MV-4-11 (cell line): ENCODE data around the gene C12orf42.
"Not testable (repeated sequence)": the region's sequence is repeated elsewhere in the genome, so short reads cannot be mapped to it uniquely, and the experiment has no call there.

Experiments used
- DNase-seq: peaks from one replicate; lab custom pipeline; 2025; lab: John Stamatoyannopoulos, UW

The C12orf42 gene

DNA sequence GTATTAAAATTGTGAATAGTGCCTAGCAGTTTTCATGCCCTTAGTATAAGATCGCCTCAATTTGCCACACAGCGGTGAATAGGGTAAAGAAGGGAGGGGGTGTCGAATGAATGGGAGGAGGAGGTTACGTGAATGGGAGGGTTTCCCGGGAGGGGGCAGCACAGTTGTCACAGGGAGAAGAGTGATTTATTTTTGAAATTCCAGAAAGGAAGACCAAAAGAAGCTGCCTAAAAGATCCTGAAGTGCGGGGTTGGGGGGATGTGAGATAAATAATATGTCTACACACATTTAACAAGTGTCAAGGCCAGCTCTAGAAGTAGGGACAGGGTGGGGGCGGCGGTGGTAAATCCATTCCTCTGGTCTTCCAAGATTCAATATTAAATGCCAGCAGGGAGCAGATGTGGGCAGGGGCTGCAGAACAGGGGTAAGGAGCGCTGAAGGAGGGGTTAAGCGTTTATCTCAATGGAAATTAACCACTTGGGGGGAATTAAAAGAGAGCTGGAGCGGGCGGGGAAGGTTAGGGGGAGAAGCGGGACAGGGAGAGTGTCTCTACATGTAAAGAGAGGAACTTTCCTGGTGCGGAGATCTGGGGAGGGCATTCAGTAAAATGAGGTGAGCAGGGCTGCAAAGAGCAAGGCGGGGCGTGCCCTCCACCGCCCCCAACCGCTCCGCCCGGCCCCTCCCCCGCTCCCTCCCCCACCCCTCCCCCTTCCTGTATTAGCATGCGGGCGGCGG is 867 bp downstream of the C12orf42 start:
- no peak for DNase-seq

DNA sequence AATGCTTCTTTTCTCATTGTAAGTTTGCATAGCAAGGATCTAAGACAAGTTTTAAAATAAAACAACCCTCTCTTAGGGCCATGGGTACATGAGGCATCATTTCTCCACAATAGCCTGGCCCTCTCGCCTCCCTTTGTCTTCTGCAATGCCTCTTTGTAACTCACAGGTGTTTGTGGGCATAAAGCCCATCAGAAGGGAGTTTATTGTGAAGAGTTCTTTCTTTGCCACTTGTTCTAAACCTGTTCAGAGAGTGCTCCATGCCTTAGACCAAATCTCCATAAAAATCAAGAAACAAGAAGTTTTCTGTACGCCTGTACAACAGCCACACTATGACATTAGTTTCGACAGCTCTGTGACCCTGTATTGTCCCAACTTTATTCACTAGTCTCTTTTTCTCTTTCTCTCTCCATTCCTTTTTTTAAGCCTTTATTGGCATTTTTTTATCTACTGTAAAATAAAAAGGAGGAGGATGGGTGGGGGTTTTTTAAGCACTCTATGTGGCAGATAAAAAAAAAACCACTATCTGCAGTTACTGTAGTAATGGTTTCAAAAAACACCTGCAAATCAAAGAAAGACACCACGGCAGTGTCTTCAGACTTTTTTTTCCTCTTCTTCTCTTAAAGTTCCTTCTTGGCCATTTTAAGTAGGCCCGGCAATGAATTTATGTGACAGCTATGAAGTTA is 1.6 kb downstream of the C12orf42 start:
- no peak for DNase-seq

DNA sequence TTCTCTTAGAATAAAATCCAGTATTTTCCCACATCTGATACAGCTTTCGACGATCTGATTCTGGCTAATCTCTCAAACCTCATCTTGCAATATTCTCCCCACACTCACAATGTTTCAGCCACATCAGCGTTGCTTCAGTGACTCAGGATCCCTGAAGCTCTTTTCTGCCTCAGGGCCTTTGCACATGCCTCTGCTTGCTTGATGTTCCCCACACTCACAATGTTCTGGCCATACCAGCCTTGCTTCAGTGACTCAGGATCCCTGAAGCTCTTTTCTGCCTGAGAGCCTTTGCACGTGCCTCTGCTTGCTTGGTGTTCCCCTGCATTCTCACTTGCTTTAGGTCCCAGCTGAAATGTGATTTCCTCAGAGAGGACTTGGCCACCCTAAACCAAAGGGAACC is 2.6 kb downstream of the C12orf42 start:
- DNase-seq = no peak

DNA sequence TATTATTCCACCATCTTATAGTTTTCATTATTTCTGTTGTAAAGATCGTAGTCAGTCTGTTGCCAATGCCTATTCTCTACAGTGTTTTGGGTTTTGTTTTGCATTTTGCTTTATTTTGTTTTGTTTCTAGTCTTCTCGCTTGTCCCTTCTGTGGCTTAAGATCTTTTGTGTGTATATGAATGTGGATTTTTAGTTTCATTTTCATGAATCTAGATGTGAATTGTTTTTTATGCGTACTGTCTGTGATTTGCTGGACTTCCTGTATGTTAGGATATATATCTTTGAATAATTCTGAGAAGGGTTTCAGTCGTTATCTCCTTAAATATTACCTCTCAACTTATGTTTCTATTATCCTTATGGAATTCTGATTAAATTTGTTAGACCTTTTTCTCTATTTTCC is 13.4 kb downstream of the C12orf42 start:
- no peak for DNase-seq

DNA sequence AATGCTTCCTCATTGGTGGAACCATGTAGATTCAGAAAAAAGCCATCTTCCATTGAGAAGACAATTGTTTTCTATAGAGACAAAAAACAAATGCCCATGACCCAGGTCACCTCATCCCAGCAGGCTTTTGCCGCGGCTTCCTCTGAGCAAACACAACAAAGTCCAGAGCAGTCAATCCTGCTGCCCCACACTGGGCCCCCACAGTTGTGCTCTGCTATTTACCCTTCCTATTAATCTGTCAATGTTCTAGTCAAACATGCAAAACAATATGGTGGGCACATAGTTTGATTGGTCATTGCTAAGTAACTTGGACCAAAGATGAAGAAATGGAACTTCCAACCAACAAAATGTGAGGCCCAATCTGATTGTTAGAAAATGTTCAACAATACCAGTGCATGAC is 20.7 kb downstream of the C12orf42 start:
- no peak for DNase-seq

DNA sequence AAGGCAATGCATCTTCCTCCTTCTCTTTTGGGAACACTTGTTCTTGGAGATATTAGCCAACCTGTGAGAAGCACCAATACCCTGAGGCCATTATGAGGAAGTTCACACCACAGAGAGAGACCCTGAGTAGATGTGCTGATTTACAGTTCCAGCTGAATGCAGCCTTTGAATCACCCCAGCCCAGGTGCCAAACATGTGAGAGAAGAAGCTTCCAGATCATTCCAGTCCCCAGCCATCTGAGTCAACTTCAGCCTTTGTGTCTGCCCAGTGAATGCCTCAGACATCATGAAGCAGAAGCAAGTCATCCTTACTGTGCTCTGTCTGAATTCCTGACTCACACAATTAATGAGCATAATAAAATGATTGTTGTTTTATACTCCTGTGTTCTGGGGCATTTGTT is 25.1 kb downstream of the C12orf42 start:
- no peak for DNase-seq

DNA sequence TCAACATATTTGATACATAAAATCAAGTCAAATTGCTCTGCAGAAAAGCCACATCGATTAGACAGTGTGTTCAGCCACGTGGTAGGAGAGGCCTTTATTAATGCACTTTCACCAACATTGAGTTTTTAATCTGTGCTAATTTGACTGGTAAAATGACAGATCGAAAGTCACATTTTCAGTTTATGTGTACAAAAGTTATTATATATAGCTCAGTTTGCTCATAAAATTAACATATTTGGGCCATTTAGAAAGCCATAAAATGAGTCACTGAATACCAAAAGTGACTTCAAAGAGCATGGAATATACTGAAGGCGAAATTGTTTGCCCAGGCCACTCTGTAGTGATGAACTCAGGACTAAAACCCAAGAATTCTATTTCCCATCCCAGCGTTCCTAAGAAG is 26.0 kb downstream of the C12orf42 start:
- DNase-seq = no peak

DNA sequence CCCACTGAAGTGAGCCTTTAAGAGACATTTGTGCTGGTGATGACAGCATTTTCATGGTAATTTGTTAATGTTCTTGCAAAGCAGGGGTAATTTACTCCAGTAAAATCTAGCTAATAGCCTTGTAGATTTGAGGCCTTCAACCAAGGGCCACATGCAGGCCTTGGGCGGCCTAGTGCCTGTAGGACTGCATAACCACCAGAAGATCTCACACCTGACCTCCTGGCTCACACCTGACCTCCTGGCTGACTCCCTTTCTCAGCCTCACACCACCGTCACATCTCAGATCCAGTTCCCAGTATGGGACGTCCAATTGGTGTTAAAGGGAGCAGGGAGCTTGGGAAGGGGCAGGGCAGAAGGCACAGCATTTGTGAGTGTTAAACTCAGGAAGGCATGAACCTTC is 26.9 kb downstream of the C12orf42 start:
- DNase-seq = no peak

DNA sequence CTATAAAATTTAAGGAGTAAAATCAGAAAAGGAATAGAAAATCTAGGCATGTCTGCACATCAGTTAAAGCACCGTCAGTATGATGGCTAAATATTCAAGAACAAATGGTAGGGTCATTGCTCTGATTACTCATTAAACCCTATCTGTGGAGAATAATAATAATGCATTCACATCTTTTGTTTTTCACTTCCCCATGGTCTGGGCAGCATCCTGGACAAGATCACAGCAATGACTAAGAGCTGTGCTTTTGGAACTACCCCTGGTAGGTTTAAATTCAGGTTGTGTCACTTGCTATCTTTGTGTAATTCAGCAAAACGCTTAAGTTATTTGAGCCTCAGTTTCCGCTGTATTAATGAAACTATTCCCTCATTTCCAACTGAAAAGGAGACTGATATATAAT is 33.1 kb downstream of the C12orf42 start:
- peak; percentile 4 for DNase-seq

DNA sequence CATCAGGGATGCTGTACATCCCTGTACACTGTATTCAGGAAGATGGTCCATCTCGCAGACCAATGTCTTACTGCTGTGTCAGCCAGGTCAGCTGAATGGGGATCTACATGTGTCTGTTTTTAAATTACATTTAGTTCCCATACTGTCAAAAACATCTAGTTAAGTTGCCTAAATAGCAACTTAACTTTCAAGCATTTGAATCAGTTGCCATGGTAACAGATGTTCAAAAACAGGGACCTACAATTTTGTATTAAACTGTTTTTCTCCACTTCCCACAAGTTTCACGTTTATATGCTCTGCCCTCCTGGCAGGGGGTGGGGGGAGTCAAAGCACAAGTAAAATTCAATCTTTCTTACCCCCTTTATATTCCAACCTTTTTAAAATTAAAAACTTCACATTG is 38.3 kb downstream of the C12orf42 start:
- no peak for DNase-seq

DNA sequence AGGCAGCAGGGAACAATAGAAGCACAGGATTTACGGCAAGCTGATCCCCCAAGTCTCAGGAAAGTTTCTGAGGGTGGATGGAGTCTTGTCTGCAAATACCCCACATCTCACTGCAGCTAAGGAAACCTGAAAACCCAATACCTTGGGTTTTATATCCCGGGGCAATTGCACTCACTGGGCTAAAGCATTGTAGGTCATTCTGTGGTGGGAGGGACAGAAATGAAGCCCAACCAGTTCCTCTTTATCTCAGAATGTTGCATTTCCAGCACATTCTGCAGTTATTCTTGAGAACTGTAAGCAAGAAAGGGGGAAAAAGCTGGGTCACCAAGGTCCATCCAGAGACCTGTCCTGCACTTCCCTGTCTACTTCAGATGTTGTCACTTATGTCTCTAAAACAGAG is 39.8 kb downstream of the C12orf42 start:
- DNase-seq = peak; percentile 50

DNA sequence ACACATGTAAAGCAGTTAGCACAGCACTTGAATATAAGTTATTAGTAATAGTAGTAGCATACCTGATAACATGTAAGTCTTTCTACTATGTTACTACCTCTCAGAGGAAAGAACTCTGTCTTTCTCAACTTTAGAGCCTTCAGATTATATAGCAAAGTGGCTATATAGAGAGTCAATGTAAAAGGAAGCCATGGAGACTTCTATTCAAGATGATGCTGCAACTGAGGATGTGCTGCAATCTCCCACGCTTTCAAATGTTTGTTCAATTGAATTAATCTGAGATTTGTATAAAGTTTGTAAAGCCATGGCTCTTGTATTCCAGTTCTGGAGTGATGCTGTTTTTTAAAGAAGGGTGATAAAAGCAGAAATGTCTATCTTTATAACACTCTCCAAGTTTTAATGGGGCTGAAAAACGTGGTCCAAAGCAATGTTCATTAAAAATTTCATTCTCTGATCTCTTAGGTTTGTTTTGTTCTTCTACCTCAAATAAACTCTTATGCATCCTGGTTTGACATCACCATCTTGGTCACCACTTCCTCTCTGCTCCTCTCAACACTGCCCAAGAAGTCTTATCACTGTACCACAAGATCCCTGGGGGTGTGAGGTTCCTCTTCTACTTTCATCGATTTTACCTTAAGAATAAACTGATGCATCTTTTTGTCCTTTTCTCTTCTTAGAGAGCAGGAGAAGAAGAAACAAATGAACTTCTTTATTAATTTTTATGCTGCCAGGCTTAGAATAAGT is 40.6 kb downstream of the C12orf42 start:
- peak; percentile 87 for DNase-seq

DNA sequence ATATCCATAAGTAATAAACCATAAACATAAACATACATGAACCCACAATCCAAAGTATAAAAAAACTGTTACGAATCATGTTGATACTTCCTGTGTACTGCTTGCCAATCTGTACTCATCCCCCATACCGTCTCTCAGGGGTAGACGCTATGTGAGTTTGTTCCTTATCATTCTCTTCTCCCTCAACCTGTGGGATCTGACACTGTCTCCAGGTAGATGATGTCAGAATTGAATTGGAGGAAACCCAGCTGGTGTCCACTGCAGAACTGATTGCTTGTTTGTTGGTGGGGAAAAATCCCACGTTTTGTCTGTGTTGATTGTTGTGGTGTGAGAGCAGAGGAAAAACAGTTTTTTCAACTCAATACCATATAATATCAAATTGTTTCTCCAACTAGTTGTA is 50.8 kb downstream of the C12orf42 start:
- DNase-seq = no peak

DNA sequence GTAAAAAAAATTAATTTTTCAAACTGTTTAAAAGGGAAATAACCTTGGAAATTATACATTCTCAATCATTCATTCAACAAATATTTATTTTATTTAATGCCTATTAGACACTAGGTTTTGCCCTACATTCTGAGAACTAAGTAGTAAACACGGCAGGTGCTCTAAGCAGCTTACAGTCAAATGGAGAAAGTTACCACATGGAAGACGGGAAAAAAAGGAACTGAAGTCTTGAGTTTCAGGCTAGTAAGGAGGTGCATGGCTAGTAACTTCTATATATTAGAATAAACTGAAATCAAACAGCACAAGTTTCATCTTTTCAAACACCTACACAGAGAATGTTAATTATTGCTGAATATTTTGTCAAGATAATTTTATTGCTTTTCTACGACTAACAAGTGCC is 52.9 kb downstream of the C12orf42 start:
- peak; percentile 68 for DNase-seq

DNA sequence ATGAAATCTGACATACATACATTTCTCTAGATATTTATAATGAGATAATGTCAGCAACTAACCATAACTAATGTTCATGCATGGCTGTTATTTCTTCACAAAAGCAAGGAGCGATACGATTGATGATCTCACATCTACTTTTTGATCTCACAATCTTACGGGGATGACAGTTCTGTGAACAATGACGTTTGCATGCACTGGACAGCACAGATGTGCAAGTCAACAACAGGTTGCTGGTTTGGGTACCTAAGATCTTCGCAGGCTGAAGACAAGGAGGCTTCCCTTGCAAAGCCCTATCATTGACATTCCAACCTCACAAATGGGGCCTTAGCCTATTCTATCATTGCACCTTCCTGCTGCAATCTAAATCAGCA is 53.6 kb downstream of the C12orf42 start:
- no peak for DNase-seq

DNA sequence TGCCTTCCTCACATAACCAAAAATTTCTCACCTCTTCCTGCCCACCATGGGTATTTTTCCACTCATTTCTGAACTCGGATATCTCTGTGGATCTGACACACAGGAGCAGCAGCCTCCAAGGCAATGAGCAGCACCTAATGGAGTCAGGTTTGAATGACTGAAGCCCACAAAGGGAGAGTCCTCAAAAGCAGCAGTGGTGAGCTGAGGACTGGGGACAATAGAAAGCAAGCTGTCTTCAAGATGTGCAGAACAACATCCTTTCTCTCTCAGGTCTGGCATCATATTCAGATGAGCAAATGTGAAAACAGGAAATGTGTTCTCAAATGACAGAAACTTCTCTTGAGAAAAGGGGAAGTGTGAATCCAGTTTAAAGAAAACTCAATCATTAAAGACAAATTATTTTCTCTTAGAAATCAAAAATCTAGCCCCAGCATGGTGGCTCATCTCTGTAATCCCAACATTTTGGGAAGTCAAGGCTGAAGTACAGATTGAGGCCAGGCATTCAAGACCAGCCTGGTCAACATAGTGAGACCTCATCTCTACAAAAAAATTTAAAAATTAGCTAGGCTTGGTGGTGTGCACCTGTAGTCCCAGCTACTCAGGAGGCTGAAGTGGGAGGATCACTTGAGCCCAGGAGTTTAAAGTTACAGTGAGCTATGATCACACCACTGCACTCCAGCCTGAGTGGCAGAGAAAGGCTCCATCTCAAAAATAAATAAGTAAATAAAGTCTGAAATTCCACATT is 54.2 kb downstream of the C12orf42 start:
- DNase-seq = peak; percentile 90

DNA sequence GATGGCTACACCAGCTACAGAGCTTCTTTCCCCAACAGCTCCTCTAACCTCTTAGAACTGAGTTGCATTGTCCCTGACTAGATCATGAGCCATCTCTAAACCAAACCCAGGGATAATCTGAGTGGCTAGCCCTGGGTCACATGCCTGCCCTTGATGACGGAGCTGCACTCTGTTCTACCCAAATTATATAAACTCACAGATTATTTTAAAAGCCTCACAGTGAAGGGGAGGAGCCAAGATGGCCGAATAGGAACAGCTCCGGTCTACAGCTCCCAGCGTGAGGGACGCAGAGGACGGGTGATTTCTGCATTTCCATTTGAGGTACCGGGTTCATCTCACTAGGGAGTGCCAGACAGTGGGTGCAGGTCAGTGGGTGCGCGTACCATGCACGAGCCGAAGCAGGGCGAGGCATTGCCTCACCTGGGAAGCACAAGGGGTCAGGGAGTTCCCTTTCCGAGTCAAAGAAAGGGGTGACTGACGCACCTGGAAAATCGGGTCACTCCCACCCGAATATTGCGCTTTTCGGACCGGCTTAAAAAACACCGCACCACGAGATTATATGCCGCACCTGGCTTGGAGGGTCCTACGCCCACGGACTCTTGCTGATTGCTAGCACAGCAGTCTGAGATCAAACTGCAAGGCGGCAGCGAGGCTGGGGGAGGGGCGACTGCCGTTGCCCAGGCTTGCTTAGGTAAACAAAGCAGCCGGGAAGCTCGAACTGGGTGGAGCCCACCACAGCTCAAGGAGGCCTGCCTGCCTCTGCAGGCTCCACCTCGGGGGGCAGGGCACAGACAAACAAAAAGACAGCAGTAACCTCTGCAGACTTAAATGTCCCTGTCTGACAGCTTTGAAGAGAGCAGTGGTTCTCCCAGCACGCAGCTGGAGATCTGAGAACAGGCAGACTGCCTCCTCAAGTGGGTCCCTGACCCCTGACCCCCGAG is 61.3 kb downstream of the C12orf42 start:
- not testable (repeated sequence) for DNase-seq

DNA sequence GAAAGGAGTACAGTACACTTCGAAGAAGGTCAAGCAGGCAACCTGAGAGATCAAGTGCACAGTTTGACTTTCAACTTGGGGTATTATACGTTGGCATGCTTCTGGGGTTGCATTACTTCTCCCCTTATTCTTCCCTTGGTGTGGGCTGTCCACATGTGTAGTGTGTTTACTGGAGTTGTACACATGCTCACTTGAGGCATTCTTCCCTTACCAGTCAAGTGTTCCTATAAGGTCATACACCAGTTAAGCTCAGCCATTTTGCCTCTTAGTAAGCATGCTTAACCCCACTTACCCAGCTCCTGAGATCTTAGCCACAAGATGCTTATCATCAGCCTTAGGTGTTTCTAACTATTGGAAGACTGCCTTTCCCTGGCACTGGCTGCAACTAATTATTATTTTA is 63.8 kb downstream of the C12orf42 start:
- DNase-seq = no peak

DNA sequence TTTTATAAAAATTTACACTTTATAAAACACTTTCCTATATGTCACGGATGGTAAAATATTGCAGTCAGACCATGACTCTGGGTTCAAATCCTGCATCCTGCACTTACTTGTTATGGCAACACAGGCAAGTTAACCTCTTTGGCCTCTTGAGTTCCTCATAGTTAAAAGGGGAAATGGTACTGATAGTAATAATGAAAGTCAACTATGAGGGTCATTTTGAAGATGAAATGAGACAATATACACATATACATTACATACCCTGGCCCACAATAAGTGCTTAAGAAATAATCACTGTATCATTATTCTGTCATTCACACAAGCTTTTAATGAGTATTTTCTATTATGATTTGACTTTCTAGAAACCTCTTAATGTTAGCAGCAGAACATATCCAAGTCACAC is 64.4 kb downstream of the C12orf42 start:
- DNase-seq = peak; percentile 53

DNA sequence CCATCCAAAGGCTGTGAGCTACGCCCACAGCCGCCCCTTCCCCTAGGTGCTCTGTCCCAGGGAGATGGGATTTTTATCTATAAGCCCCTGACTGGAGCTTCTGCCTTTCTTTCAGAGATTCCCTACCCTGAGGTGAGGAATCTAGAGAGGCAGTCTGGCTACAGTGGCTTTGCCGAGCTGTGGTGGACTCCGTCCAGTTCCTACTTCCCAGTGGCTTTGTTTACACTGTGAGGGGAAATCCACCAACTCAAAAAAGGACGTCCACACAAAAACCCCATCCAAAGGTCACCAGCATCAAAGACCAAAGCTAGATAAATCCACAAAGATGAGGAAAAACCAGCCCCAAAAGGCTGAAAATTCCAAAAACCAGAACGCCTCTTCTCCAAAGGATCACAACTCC is 70.1 kb downstream of the C12orf42 start:
- DNase-seq = not testable (repeated sequence)

DNA sequence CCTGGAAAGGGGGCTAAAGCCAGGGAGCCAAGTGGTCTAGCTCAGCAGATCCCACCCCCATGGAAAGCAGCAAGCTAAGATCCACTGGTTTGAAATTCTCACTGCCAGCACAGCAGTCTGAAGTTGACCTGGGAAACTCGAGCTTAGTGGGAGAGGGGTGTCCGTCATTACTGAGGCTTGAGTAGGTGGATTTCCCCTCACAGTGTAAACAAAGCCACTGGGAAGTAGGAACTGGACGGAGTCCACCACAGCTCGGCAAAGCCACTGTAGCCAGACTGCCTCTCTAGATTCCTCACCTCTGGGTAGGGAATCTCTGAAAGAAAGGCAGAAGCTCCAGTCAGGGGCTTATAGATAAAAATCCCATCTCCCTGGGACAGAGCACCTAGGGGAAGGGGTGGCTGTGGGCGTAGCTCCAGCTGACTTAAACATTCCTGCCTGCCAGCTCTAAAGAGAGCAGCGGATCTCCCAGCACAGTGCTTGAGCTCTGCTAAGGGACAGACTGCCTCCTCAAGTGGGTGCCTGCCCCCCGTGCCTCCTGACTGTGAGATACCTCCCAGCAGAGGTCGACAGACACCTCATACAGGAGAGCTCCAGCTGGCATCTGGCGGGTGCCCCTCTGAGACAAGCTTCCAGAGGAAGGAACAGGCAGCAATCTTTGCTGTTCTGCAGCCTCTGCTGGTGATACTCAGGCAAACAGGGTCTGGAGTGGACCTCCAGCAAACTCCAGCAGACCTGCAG is 70.8 kb downstream of the C12orf42 start:
- not testable (repeated sequence) for DNase-seq
